NCI-H1436 (cell line): Measurements from ENCODE around the gene NELFE.
"Not testable (repeated sequence)": the region's sequence is repeated elsewhere in the genome, so short reads cannot be mapped to it uniquely, and the experiment has no call there.

ENCODE experiments used
- DNase-seq: peaks from one replicate; lab custom pipeline; 2025; lab: John Stamatoyannopoulos, UW

Gene NELFE

GRCh38 chr6:31948753-31949413 lies 9.9 kb downstream of the NELFE start:
- no peak for DNase-seq

DNA sequence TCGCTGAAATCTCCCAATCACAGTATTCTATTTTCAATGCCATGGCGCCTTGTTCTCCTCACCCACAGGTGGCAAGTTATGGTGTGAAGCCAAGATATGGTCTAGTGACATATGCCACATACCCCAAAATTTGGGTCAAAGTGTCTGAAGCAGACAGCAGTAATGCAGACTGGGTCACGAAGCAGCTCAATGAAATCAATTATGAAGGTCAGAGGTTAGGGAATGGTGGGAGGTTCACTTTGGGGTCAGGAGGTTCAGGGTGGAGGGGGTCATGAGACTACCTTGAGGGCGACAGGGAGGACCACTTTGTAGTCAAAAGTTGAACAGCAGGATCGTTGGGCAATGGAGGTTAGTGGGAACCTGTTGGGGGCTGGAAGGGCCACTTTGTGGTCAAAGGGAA lies 10.5 kb downstream of the NELFE start:
- no peak for DNase-seq

- no peak for DNase-seq
Measured at GRCh38 chr6:31947864-31948263, 10.9 kb downstream of the NELFE start.

DNA sequence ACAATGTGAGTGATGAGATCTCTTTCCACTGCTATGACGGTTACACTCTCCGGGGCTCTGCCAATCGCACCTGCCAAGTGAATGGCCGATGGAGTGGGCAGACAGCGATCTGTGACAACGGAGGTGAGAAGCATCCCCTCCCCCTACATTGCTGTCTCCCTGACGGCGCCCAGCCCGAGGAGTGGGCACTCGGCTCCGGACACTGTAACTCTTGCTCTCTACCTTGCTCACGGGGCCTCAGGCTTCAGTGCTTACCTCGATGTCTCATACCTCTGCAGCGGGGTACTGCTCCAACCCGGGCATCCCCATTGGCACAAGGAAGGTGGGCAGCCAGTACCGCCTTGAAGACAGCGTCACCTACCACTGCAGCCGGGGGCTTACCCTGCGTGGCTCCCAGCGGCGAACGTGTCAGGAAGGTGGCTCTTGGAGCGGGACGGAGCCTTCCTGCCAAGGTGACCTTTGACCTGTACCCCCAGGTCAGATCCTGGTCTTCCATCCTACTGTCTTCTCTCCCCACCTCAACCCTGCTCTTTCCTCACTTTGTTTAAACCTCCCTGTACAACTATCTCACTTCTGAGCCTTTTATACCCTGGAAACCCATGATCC lies 11.6 kb downstream of the NELFE start:
- no peak for DNase-seq

GRCh38 chr6:31946370-31946885 lies 12.3 kb downstream of the NELFE start:
- no peak for DNase-seq

DNA sequence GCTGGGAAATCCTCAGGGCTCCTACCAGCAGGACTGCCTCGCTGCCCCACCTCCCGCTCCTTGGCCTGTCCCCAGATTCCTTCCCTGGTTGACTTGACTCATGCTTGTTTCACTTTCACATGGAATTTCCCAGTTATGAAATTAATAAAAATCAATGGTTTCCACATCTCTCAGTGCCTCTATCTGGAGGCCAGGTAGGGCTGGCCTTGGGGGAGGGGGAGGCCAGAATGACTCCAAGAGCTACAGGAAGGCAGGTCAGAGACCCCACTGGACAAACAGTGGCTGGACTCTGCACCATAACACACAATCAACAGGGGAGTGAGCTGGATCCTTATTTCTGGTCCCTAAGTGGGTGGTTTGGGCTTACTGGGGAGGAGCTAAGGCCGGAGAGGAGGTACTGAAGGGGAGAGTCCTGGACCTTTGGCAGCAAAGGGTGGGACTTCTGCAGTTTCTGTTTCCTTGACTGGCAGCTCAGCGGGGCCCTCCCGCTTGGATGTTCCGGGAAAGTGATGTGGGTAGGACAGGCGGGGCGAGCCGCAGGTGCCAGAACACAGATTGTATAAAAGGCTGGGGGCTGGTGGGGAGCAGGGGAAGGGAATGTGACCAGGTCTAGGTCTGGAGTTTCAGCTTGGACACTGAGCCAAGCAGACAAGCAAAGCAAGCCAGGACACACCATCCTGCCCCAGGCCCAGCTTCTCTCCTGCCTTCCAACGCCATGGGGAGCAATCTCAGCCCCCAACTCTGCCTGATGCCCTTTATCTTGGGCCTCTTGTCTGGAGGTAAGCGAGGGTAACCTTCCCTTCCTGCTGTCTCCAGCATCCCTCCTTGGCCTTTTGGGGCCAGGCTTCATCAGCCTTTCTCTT lies 13.0 kb downstream of the NELFE start, which contains the start of gene CFB:
Gene CFB (plus strand): TSS at position 589 of the 863 bp plus-strand sequence. CDS start 127 bp downstream, at position 716.
- no peak for DNase-seq

- no peak for DNase-seq
Measured at GRCh38 chr6:31945154-31945506, 13.6 kb downstream of the NELFE start.

DNA sequence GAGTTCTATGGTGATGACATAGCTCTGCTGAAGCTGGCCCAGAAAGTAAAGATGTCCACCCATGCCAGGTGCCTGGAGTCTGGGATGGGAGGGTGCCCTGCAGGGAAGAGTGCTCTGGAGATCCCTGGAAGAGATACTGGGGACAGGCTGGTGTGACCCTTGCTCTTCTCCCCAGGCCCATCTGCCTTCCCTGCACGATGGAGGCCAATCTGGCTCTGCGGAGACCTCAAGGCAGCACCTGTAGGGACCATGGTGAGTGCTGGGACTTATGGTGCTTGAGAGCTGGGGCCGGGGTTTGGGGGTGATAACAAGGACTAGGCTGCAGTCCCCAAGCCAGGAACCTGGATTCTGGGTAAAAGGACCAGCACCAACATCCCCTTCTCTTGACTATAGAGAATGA lies 15.0 kb downstream of the NELFE start:
- no peak for DNase-seq

DNA sequence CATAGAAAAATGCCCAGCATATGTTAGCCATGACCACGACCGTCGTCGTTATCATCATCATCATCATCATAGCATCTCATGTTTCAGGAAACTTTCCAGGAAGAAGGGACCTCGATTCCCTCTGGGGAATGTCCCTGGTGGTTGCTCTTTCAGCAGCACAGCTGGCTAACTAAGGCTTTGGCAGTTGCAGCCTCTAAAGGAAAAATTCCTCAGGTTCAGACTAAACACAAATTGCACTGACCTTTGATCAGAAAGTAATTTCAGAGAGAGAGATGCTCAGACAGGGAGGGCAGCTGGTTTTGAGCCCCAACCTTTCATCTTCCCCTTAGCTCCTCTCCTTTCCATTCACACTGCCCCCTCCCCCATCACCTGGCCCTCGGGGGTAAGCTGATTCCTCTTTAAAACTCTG lies 18.5 kb downstream of the NELFE start:
- no peak for DNase-seq

DNA sequence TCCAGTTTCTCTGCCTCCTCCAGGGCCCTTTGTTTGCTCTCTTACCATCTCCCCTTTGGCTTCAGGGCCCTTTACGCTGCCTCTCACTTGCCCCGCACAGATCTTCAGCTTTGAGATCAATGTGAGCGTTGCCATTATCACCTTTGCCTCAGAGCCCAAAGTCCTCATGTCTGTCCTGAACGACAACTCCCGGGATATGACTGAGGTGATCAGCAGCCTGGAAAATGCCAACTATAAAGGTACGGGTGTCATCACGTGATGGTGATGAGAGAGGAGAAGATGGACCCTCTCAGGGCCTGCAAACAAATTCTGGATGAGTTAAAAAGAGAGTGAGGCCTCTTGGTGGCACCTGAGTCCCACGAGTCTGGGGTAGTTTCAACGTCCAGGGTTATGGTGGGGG lies 22.9 kb downstream of the NELFE start:
- DNase-seq, result no peak

DNA sequence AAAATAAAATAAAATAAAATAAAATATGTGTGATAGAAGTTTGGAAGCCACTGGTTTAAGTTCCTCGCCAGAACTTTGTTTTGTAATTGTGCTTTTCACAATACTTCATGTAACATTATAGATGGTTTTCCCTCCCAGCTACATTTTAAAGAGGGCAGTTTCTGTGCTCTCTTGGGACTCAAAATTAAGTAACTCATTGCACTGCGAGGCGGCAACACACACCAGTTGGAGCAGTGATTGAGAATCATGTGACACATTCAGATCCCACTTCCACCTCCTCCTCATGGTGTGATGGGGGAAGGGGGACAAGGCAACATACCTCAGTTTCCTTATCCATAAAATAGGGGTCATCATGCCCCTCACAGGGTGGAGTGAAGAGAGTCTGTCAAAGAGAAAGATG lies 23.8 kb downstream of the NELFE start:
- DNase-seq, result no peak

GRCh38 chr6:31933537-31933936 lies 25.2 kb downstream of the NELFE start:
- no peak for DNase-seq

DNA sequence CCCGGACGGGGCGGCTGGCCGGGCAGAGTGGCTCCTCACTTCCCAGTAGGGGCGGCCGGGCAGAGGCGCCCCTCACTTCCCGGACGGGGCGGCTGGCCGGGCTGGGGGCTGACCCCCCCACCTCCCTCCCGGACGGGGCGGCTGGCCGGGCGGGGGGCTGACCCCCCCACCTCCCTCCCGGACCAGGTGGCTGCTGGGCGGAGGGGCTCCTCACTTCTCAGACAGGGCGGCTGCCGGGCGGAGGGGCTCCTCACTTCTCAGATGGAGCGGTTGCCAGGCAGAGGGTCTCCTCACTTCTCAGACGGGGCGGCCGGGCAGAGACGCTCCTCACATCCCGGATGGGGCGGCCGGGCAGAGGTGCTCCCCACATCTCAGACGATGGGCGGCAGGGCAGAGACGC lies 26.6 kb downstream of the NELFE start:
- DNase-seq, result not testable (repeated sequence)

GRCh38 chr6:31930962-31931361 lies 27.8 kb downstream of the NELFE start:
- no peak for DNase-seq

DNA sequence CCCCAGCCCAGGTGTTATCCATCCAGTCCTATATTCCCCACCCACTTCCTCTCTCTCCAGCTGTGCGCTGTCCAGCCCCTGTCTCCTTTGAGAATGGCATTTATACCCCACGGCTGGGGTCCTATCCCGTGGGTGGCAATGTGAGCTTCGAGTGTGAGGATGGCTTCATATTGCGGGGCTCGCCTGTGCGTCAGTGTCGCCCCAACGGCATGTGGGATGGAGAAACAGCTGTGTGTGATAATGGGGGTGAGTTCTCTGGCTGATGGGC lies 30.2 kb downstream of the NELFE start:
- DNase-seq, result no peak

GRCh38 chr6:31927863-31928671 lies 30.7 kb downstream of the NELFE start:
- DNase-seq, result no peak

DNA sequence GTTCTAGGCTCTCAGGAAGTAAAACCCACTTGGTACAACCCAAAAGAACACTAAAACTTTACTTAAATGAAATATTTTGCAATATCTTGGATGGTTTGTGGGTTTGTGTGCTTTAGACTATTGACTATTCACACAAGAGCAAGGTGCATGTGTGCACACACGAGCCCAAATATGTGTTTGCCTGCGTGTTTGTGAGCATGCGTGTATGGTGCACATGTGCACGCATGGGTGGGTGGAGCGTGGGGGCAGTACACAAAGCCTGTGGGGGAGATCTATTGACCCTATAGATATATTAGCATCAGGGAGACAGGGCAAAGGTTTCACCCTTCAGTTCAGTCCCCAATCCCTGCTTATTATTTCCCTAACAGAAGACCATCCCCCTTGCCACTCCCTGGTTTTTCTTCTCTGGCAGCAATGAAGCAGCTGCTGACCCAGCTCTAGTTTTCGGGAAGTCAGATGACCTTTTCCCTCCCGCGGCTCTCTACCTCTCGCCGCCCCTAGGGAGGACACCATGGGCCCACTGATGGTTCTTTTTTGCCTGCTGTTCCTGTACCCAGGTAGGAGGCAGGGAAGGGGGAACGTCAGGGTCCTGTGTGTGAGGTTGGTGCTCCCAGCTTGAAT lies 31.4 kb downstream of the NELFE start, which contains the start of gene C2:
Gene C2 (plus strand): TSS at position 476 of the 621 bp plus-strand sequence. CDS start 36 bp downstream, at position 512.
- no peak for DNase-seq

GRCh38 chr6:31922942-31923341 lies 35.8 kb downstream of the NELFE start:
- no peak for DNase-seq

DNA sequence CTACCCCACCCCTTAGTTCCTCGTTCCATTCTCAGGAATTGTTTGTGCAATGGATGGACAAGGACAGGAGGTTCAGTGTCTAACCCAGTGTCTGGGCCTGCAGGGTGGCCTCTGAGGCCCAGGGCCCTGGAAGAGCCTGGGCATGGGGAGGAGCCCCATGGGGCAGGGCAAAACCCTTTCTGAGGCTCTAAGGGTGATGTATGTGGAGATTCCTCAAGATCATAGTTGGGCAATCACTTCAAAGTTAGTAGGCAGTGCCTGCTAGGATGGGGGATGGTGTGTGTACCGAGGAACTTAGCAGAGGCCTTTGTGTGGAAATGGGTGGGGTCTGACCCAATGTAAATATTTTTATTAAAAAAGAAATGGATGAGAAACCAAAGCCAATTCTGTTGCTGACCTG lies 38.0 kb downstream of the NELFE start:
- DNase-seq, result no peak

GRCh38 chr6:31919624-31920303 lies 39.0 kb downstream of the NELFE start:
- no peak for DNase-seq

DNA sequence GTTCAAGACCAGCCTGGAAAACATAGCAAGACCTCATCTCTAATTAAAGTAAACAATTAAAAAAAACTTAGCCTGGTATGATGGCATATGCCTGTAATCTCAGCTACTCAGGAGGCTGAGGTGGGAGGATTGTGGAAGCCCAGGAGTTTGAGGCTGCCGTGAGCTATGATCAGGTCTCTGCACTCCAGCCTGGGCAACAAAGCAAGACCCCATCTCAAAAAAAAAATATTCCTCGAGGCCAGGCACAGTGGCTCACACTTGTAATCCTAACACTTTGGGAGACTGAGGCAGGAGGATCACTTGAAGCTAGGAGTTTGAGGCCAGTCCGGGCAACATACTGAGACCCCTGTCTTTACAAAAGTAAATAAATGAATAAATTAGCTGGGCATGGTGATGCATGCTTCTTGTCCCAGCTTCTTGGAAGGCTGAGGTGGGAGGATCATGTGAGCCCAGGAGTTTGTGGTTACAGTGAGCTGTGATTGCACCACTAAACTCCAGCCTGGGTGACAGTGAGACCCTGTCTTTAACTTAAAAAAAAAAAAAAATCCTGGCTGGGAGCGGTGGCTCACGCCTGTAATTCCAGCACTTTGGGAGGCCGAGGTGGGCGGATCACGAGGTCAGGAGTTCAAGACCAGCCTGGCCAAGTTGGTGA lies 40.6 kb downstream of the NELFE start:
- no peak for DNase-seq
